ENCODE results near the gene MRNIP. TPM values are rescaled to one million over a fixed set of nuclear protein-coding genes. Genes with fewer than 3 reads are reported as not detected.

Gene MRNIP
- total RNA-seq, 2 donors from 2014 or later = 23.4 to 34.8 TPM

DNA sequence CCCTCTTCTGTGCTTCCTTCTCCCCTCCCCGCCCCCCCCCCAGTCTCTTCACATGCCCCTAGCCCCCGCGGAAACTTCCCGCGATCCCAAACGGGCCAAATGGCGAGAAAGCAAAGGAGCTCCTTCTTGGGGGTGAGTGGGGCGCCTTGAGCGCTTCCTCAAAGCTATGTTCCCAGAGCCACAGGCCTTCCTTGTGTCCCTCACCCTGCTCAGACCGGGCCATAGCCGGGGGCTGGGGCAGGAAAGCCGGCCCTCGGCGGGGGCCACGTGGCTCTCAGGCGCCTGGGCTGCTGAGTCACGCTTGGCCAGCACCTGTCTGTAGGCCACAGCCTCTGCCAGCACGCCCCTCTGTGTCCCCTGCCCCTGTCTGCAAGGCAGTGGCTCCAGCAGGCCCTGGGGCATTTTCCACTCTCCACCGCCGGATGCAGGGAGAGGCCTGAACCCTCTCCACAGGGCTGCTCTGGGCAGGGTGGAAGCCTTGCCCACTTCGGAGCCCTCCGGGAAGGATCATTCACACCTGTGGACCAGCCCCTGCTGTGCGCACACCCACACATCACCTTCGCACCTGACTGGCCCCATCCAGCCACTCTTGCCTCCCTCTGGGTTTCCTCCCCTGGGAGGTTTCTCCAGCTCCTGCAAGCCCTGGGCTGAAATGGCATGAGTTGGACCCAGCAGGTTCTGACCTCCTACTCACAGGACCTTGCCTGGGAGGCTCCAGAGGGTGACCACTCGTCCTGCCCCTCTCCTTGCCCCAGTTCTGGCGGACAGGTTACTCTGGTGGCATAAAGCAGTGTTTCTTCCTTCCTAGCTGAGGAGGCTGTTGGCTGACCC, 39.1 kb downstream of the MRNIP start:
- Histone ChIP-seq H3K36me3 (replicated peaks in 1 of 2; ENCODE audit: insufficient read depth in 1 of 2, low read depth in 2 of 2) (peaks cover 7 to 10% of the 10 kb centered on the region in 2 donors), H3K4me3 (no peak overlapping the region), H3K4me1 (peaks cover 59% of the 10 kb centered on the region), H3K9me3 (no peaks in the 10 kb centered on the region), H3K27ac (peak overlapping the region; percentile 97 to 100 (median 99)), H3K27me3 (no peaks in the 10 kb centered on the region)
- DNase-seq = peak; percentile 70 to 83 (median 81)
- intact Hi-C loops (cut with DNase I) = no loop called here
- peak; percentile 31 for ATAC-seq
- WGBS, 2 donors = 25% methylated on average over 12 to 26 of the region's 26 CpGs
- TF ChIP-seq, protein P1, sequence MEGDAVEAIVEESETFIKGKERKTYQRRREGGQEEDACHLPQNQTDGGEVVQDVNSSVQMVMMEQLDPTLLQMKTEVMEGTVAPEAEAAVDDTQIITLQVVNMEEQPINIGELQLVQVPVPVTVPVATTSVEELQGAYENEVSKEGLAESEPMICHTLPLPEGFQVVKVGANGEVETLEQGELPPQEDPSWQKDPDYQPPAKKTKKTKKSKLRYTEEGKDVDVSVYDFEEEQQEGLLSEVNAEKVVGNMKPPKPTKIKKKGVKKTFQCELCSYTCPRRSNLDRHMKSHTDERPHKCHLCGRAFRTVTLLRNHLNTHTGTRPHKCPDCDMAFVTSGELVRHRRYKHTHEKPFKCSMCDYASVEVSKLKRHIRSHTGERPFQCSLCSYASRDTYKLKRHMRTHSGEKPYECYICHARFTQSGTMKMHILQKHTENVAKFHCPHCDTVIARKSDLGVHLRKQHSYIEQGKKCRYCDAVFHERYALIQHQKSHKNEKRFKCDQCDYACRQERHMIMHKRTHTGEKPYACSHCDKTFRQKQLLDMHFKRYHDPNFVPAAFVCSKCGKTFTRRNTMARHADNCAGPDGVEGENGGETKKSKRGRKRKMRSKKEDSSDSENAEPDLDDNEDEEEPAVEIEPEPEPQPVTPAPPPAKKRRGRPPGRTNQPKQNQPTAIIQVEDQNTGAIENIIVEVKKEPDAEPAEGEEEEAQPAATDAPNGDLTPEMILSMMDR (IDR thresholded peaks at IDR 0.05) = no peak

DNA sequence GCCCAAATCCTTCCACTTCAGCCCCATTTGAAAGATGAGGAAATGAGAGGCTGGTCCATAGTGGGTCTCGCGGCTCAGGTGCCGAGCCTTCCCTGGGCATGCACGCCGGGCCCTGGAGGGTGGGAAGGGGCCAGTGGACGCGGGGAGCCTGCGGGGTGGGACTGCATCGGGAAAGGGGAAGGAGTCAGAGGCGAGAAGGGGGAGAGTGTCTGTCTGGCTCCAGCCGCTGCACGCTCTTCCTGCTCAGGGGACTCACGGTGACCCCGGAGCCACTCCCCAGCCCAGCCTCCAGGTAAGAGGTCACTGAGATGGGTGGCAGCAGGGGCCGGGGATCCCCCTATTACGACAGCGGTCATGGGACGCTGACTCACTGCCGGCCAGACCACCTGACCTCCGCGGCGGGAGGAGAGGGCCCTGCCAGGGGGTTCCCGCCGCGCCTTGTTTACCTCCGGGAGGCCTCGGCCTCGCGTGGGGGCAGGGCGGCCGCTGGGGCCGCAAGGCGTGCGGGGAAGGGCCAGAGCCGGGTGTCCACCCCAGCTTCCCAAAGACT, 39.8 kb downstream of the MRNIP start:
- Histone ChIP-seq H3K4me3 (no peak overlapping the region), H3K4me1 (peaks cover 52% of the 10 kb centered on the region), H3K27me3 (no peaks in the 10 kb centered on the region), H3K36me3 (replicated peaks in 1 of 2; ENCODE audit: insufficient read depth in 1 of 2, low read depth in 2 of 2) (peaks cover under 1 to 3% of the 10 kb centered on the region in 2 donors), H3K27ac (peak overlapping the region; percentile 97 to 100 (median 99)), H3K9me3 (no peaks in the 10 kb centered on the region)
- ATAC-seq = peak; percentile 75
- WGBS, 2 donors = 2% methylated on average over 35 of the region's 35 CpGs; no CpG with 5 or more reads in 1 of the 2 donors
- intact Hi-C loops (cut with DNase I) = no loop called here
- DNase-seq = peak; percentile 96 to 99 (median 98)
- TF ChIP-seq POLR2A (IDR thresholded peaks at IDR 0.05) = peak; percentile 52 to 78 (median 75)
- TF ChIP-seq, protein P1 (IDR thresholded peaks at IDR 0.05) = no peak

DNA sequence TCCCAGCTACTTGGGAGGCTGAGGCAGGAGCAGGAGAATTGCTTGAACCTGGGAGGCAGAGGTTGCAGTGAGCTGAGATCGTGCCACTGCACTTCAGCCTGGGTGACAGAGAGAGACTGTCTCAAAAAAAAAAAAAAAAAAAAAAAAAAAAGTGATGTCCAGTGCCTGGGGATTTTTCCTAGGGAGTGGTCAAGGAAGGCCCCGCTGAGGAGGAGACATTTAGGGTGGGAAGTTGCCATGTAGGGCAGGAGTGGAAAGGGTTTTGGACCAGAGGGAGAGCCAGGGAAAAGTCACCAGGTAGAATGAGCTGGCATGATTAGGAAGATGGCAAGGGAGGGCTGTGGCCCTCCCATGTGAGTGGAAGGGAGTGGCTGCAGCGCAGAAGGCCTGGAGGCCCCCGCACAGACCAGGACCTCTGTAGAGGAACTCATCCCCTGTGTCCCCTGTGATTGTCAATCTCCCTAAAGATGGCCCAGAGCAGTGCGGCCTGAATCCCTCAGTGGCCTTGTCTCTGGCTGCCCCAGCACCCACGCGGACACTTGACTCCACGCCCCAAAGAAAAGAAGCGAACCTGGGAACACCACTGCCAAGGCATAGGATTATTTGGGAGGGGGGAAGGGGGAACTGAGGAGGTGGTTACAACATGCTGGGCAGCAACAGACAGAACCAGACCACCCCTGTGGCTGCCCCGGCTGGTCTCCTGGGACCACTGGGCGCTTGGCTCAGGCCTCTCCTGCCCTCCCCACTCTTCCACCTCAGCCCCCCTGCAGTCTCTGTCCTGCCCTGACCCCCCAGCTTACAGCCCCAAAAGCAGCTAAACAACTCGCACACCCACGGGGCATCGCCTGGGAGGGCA, 40.5 kb downstream of the MRNIP start:
- TF ChIP-seq POLR2A (IDR thresholded peaks at IDR 0.05) = no peak
- TF ChIP-seq, protein P1 (IDR thresholded peaks at IDR 0.05) = no peak
- 57 to 59% methylated on average over 7 to 11 of the region's 14 CpGs for WGBS, 2 donors
- H3K9me3 ChIP-seq = no peaks in the 10 kb centered on the region
- H3K4me1 ChIP-seq = peaks cover 45% of the 10 kb centered on the region
- ATAC-seq (no peak), DNase-seq (peak in 2 of 4 donors; percentile 18 to 26)
- intact Hi-C loops (cut with DNase I) = no loop called here
- H3K27me3 ChIP-seq = no peaks in the 10 kb centered on the region
- peak overlapping the region; percentile 97 to 100 (median 99) for H3K27ac ChIP-seq
- H3K36me3 ChIP-seq (replicated peaks in 1 of 2; ENCODE audit: insufficient read depth in 1 of 2, low read depth in 2 of 2) = no peaks in the 10 kb centered on the region
- H3K4me3 ChIP-seq = no peak overlapping the region

DNA sequence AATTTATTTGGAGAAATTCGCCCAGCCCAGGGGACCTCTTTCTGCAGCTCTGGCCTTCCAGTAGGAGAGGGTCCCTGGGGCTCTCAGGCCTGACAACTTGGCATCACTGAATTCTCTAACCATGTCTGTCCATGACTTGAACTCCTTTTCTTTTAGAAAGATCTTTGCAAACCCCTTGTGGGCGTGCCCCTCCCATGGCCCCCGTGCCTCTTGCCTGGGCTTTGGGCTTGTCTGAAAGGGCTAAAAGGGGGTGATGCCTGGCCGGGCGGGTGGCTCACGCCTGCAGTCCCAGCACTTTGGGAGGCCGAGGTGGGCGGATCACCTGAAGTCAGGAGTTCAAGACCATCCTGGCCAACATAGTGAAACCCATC, 41.2 kb downstream of the MRNIP start:
- Histone ChIP-seq H3K9me3 (no peaks in the 10 kb centered on the region), H3K36me3 (replicated peaks in 1 of 2; ENCODE audit: insufficient read depth in 1 of 2, low read depth in 2 of 2) (no peaks in the 10 kb centered on the region), H3K4me3 (no peak overlapping the region), H3K4me1 (peaks cover 38% of the 10 kb centered on the region), H3K27me3 (no peaks in the 10 kb centered on the region), H3K27ac (peak overlapping the region in 3 of 4 donors; percentile 57 to 100 (median 97))
- intact Hi-C loops (cut with DNase I) = no loop called here
- TF ChIP-seq, protein P1 (IDR thresholded peaks at IDR 0.05) = no peak
- no peak for TF ChIP-seq POLR2A (IDR thresholded peaks at IDR 0.05)
- ATAC-seq (no peak), DNase-seq (peak in 2 of 4 donors; percentile 11 to 16)
- WGBS, 2 donors = 86 to 91% methylated on average over 7 to 8 of the region's 8 CpGs

Measured in body of pancreas (tissue), 4 donors.